ENCODE data around the gene HDAC9.

- no peak for TF ChIP-seq CTCF (IDR thresholded peaks at IDR 0.05)
- no peak for TF ChIP-seq TCF7L2 (IDR thresholded peaks at IDR 0.05; ENCODE audit: low read depth, low read length)
- no peak for TF ChIP-seq POLR2AphosphoS5 (IDR thresholded peaks at IDR 0.05; ENCODE audit: low read depth, low read length)
Measured at GRCh38 chr7:18861514-18862118, 366.1 kb downstream of the HDAC9 start.
